HCT116 (cell line): ENCODE results near the gene ANXA3. TPM values are rescaled to one million over a fixed set of nuclear protein-coding genes. Genes with fewer than 3 reads are reported as not detected.
A peak's percentile ranks its signal among the peaks of the same experiment; 100 is the strongest.

Source experiments
- ATAC-seq: fragments of 200-7000 bp; cut with Tn5 transposase; 2 replicates; pipeline ENCODE4 v1.9.1; 2020; ENCODE audit warnings: mild to moderate bottlenecking, moderate library complexity
- BruUV-seq: library from RNA; stranded (reverse); fragments of 400-500 nt; replicated peaks from 2 replicates; lab custom pipeline; 2021; lab: Mats Ljungman, UMichigan
- CTCF ChIA-PET: fragments of 300-600 bp; sonication (Branson Sonifier 250); formaldehyde crosslinking; loops from one replicate; lab custom pipeline; 2021; ENCODE audit warnings: antibody characterized with exemption; lab: Charles Lee
- POLR2A ChIA-PET: fragments of 300-600, 350-600 bp; sonication (Branson Sonifier 250); formaldehyde crosslinking; loops from one replicate; lab custom pipeline; 2021; ENCODE audit warnings: antibody characterized with exemption; lab: Charles Lee
- RAD21 ChIA-PET, 2 experiments: fragments of 300-600 bp; sonication (Branson Sonifier 250); formaldehyde crosslinking; loops; one replicate each; lab custom pipeline; 2023; ENCODE audit warnings: low total read pairs in 2 of 2; ENCODE audit not compliant: uncharacterized antibody in 2 of 2, unreplicated experiment in 2 of 2, low non-redundant PET in 1 of 2; lab: Charles Lee
- DNase-seq: peaks from one replicate; pipeline ENCODE4 v3.0.0-alpha.2; 2010; ENCODE audit warnings: low read depth, low spot score
- H2AFZ ChIP-seq: fragments of 200-600 bp; shearing (Covaris generic), sonication (generic); 2 replicates; pipeline ENCODE4 v1.6.1; 2017; ENCODE audit warnings: low read depth, mixed run types, mixed read lengths, antibody characterized with exemption, low read length; ENCODE audit not compliant: poor library complexity, severe bottlenecking
- H3K27ac ChIP-seq: 2 replicates; pipeline ENCODE4 v1.5.1; 2012; ENCODE audit warnings: low read depth, low read length
- H3K27me3 ChIP-seq: fragments of 200-600 bp; sonication (generic); 2 replicates; pipeline ENCODE4 v1.6.1; 2016; ENCODE audit warnings: mixed run types, low read length, mixed read lengths; ENCODE audit not compliant: insufficient read depth
- H3K36me3 ChIP-seq, 2 experiments: fragments of 200-500 bp in 1 of 2; fragments of 200-600 bp in 1 of 2; sonication (Bioruptor generic) in 1 of 2; sonication (generic) in 1 of 2; 2 replicates each; pipeline versions ENCODE4 v1.5.1 to v1.6.1; 2014 to 2016; ENCODE audit warnings: low read length in 2 of 2, inconsistent platforms in 1 of 2, mixed read lengths in 1 of 2, mixed run types in 1 of 2; ENCODE audit not compliant: insufficient read depth in 2 of 2, control insufficient read depth in 1 of 2
- H3K4me1 ChIP-seq, 2 experiments: fragments of 200-600 bp in 1 of 2; sonication (generic) in 1 of 2; 2 replicates each; pipeline versions ENCODE4 v1.5.1 to v1.6.1; 2012 to 2017; ENCODE audit warnings: low read length in 2 of 2, inconsistent platforms in 1 of 2, mild to moderate bottlenecking in 1 of 2, mixed read lengths in 1 of 2, mixed run types in 1 of 2, moderate library complexity in 1 of 2; ENCODE audit not compliant: insufficient read depth in 2 of 2, control insufficient read depth in 1 of 2
- H3K4me2 ChIP-seq: fragments of 200-600 bp; sonication (generic); 2 replicates; pipeline ENCODE4 v1.6.1; 2017; ENCODE audit warnings: mixed run types, low read length, mixed read lengths
- H3K4me3 ChIP-seq, 2 experiments: fragments of 200-600 bp in 1 of 2; sonication (generic) in 1 of 2; replicated peaks in 1 of 2; 2 replicates each; pipeline ENCODE4 v1.5.1; 2011 to 2016; ENCODE audit warnings: low read length in 2 of 2, control low read depth in 1 of 2, low read depth in 1 of 2, mild to moderate bottlenecking in 1 of 2, mixed read lengths in 1 of 2, mixed run types in 1 of 2
- H3K79me2 ChIP-seq: fragments of 200-600 bp; sonication (generic); 2 replicates; pipeline ENCODE4 v1.6.1; 2017; ENCODE audit warnings: mild to moderate bottlenecking, mixed run types, low read length, moderate library complexity, mixed read lengths; ENCODE audit not compliant: insufficient read depth
- H3K9ac ChIP-seq: fragments of 200-600 bp; sonication (generic); 2 replicates; pipeline ENCODE4 v1.6.1; 2016; ENCODE audit warnings: low read length, mixed read lengths
- H3K9me2 ChIP-seq: fragments of 200-600 bp; sonication (generic), shearing (Covaris generic); 2 replicates; pipeline ENCODE4 v1.6.1; 2017; ENCODE audit warnings: mixed run types, mild to moderate bottlenecking, moderate library complexity; ENCODE audit not compliant: insufficient read depth
- H3K9me3 ChIP-seq, 2 experiments: fragments of 200-500 bp in 1 of 2; fragments of 200-600 bp in 1 of 2; sonication (Bioruptor generic) in 1 of 2; sonication (generic) in 1 of 2; 2 replicates each; pipeline ENCODE4 v1.6.1; 2014 to 2017; ENCODE audit warnings: low read length in 2 of 2, mixed read lengths in 2 of 2, inconsistent platforms in 1 of 2, low read depth in 1 of 2, mild to moderate bottlenecking in 1 of 2, mixed run types in 1 of 2, moderate library complexity in 1 of 2; ENCODE audit not compliant: control insufficient read depth in 1 of 2, insufficient read depth in 1 of 2
- H4K20me1 ChIP-seq: fragments of 200-600 bp; sonication (generic), shearing (Covaris generic); 2 replicates; pipeline ENCODE4 v1.6.1; 2017; ENCODE audit warnings: mixed run types, mild to moderate bottlenecking, moderate library complexity; ENCODE audit not compliant: insufficient read depth
- EZH2 ChIP-seq: fragments of 200-600 bp; sonication (generic); IDR thresholded peaks from 2 replicates; pipeline ENCODE4 v1.6.1; 2017; ENCODE audit warnings: antibody characterized with exemption, mixed run types
- EZH2phosphoT487 ChIP-seq: fragments of 200-600 bp; IDR thresholded peaks from 2 replicates; pipeline ENCODE4 v1.6.1; 2018; ENCODE audit warnings: antibody characterized with exemption, borderline replicate concordance
- POLR2AphosphoS5 ChIP-seq: IDR thresholded peaks from 2 replicates; pipeline ENCODE4 v1.6.1; 2011; ENCODE audit warnings: mild to moderate bottlenecking, low read depth, low read length, moderate library complexity
- SP1 ChIP-seq: IDR thresholded peaks from 2 replicates; pipeline ENCODE4 v1.6.1; 2012; ENCODE audit warnings: low read depth
- SRF ChIP-seq: IDR thresholded peaks from 2 replicates; pipeline ENCODE4 v1.6.1; 2012; ENCODE audit warnings: low read depth
- TCF7L2 ChIP-seq: IDR thresholded peaks from 2 replicates; pipeline ENCODE4 v1.7.0; 2011; ENCODE audit warnings: borderline replicate concordance, inconsistent platforms; ENCODE audit not compliant: insufficient read depth, insufficient read length; ENCODE audit errors: extremely low read depth
- YY1 ChIP-seq: IDR thresholded peaks from 2 replicates; pipeline ENCODE4 v1.6.1; 2011; ENCODE audit warnings: low read length, low read depth, moderate library complexity, mild to moderate bottlenecking; ENCODE audit not compliant: insufficient replicate concordance; ENCODE audit errors: extremely low read depth
- intact Hi-C: fragments of 100-400 bp; cut with micrococcal nuclease; formaldehyde crosslinking; loops from 2 replicates; pipeline ENCODE4 v1.10.0; 2022
- total RNA-seq: library from RNA; stranded (reverse); gene quantifications from one replicate; pipeline ENCODE4 v1.2.1, GENCODE V29; 2021; ENCODE audit not compliant: unreplicated experiment

ANXA3 gene
- total RNA-seq, 1 experiment from 2014 or later = 158 TPM

DNA sequence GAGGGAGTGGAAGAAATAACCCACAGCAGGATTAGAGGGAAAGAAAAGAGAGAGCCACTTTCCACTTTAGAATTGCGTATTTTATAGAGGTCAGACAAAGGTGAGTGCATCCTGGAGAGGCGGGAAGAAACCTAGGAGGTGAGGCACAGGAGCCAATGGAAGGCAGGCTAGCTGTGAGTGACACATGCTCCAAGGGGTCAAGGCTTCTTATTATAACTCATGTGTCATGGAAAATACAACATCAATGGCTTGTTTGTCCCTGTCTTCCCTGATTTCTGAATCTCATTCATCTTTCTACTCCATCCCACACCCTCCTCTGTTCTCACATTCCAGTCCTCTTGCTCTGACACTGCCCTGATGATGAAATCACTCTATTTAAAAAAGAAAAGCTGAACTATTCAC, 14.4 kb downstream of the ANXA3 start:
- RAD21 ChIA-PET = no interaction called here

DNA sequence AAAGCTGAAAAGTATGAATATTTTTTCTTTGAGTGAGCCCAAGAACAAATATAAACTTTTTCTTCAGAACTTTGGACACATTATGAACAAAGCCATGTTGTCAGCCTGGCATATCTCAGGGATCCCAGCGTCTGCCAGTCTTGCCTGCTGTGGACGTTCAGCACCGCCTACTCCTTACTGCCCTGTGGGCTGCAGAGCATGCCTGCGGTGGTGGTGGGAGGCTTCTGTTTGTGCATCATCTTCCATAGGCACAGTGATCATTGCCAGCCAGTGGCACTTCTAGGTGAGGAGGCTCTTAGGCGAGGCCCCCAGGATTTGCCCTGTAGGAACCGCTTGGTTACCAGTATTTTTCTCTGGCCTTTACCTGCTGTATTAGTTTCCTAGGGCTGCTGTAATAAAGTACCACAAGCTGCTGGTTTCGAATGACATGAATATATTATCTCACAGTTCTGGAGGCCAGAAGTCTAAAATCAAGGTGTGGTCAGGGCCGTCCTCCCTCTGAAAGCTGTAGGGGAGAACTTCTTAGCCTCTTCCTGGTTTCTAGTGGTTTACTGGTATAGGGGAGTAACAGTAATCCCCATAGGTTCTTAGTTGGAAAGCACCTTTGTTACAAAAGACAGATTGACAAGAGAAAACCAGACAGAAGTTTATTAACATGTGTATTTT, 15.4 kb downstream of the ANXA3 start:
- Histone ChIP-seq H3K9ac (peak overlapping the region; percentile 62), H3K4me2 (peak overlapping the region; percentile 75), H3K9me3 (no peaks in the 10 kb centered on the region), H3K27me3 (no peaks in the 10 kb centered on the region), H3K79me2 (peaks cover 68% of the 10 kb centered on the region), H3K9me2 (no peaks in the 10 kb centered on the region), H3K27ac (peak overlapping the region; percentile 100), H3K4me1 (peaks cover 88% of the 10 kb centered on the region in 2 experiments), H2AFZ (no peak overlapping the region), H4K20me1 (no peaks in the 10 kb centered on the region), H3K4me3 (no peak overlapping the region), H3K36me3 (peaks cover 0 to 18% of the 10 kb centered on the region in 2 experiments; a peak in 1 of 4 replicates)
- intact Hi-C loops = loop anchor here (5.0 kb wide), 1 partner anchor 510 kb away; the partner anchor contains the start of gene FRAS1
- ChIA-PET RAD21 (no interaction called here), POLR2A (interaction anchor here (1.1 to 3.5 kb wide), 2 partner anchors 16 to 217 kb away, joined by 3 to 17 read pairs; partner anchors contain the start of gene ANXA3), CTCF (no interaction called here)
- DNase-seq (no peak), ATAC-seq (peak; percentile 25)
- BruUV-seq = no TSS peak
- TF ChIP-seq POLR2AphosphoS5 = peak; percentile 23
- TF ChIP-seq SP1 = no peak

More for the DNA sequence above, 14.4 kb downstream of the ANXA3 start:
- Histone ChIP-seq H4K20me1 (no peaks in the 10 kb centered on the region), H3K4me2 (peak overlapping the region; percentile 75), H3K36me3 (peaks cover 0 to 8% of the 10 kb centered on the region in 2 experiments; a peak in 1 of 4 replicates)
- intact Hi-C loops = loop anchor here (5.0 kb wide), 1 partner anchor 509 kb away; the partner anchor contains the start of gene FRAS1
- POLR2A ChIA-PET = interaction anchor here (0.6 to 1.5 kb wide), 4 partner anchors 11 to 507 kb away, joined by 3 to 7 read pairs (median 3); partner anchors contain the start of gene ANXA3
- TF ChIP-seq SRF (no peak), POLR2AphosphoS5 (peak; percentile 70), TCF7L2 (peak; percentile 21), EZH2 (no peak), SP1 (no peak), EZH2phosphoT487 (no peak), YY1 (peak; percentile 18)
- TF ChIP-seq, all 23 proteins: peak for 3
- peak overlapping the region in 1 of 2 experiments; percentile 21; a peak in 2 of 4 replicates for H3K4me3 ChIP-seq
- no TSS peak for BruUV-seq
- peak; percentile 92 for DNase-seq
- H3K9me2 ChIP-seq = no peaks in the 10 kb centered on the region
- H3K4me1 ChIP-seq = peaks cover 96 to 98% of the 10 kb centered on the region in 2 experiments
- H3K9ac ChIP-seq = peak overlapping the region; percentile 62
- no peaks in the 10 kb centered on the region for H3K9me3 ChIP-seq
- H3K79me2 ChIP-seq = peaks cover 68% of the 10 kb centered on the region
- no peak overlapping the region for H2AFZ ChIP-seq
- CTCF ChIA-PET = no interaction called here
- peak; percentile 79 for ATAC-seq
- peak overlapping the region; percentile 100 for H3K27ac ChIP-seq
- H3K27me3 ChIP-seq = no peaks in the 10 kb centered on the region
